Measurements from ENCODE around the gene HDAC6.
A peak's percentile ranks its signal among the peaks of the same experiment; 100 is the strongest.

Gene HDAC6

GRCh38 chrX:48831136-48831908 lies 29.5 kb downstream of the HDAC6 start:
- no peak overlapping the region for H2BK120ac ChIP-seq (ENCODE audit: insufficient read depth, low read length, poor library complexity)

GRCh38 chrX:48831909-48832291 lies 30.0 kb downstream of the HDAC6 start:
- Histone ChIP-seq H2BK12ac (ENCODE audit: low read length) (peak overlapping the region; percentile 41), H3K18ac (ENCODE audit: low read length) (peak overlapping the region; percentile 38), H3K4me1 (ENCODE audit: control insufficient read depth in 1 of 2, insufficient read depth in 2 of 2, low read length in 2 of 2) (peaks cover 10 to 15% of the 10 kb centered on the region in 2 experiments), H3K79me1 (ENCODE audit: low read length) (no peaks in the 10 kb centered on the region), H3K9me3 (ENCODE audit: insufficient read depth, low read depth, low read length) (peaks cover 2% of the 10 kb centered on the region), H3K27ac (ENCODE audit: low read depth, low read length) (no peak overlapping the region), H3K4me2 (ENCODE audit: low read length) (peak overlapping the region; percentile 61), H2BK5ac (ENCODE audit: low read depth, low read length, poor library complexity) (no peak overlapping the region), H3K9ac (ENCODE audit: low read length) (no peak overlapping the region), H3K27me3 (ENCODE audit: insufficient read depth, low read length) (peaks cover 14% of the 10 kb centered on the region), H3K23ac (ENCODE audit: low read length) (no peak overlapping the region), H2AK5ac (ENCODE audit: low read length) (peak overlapping the region; percentile 21), H2BK120ac (ENCODE audit: insufficient read depth, low read length, poor library complexity) (no peak overlapping the region), H3K14ac (ENCODE audit: low read length) (no peak overlapping the region), H3K36me3 (ENCODE audit: control insufficient read depth in 1 of 2, insufficient read depth in 2 of 2, low read length in 2 of 2) (peaks cover 3 to 8% of the 10 kb centered on the region in 2 experiments), H4K8ac (ENCODE audit: low read depth, low read length) (peak overlapping the region; percentile 55), H2AFZ (ENCODE audit: insufficient read depth, low read length, poor library complexity) (peak overlapping the region; percentile 9), H4K91ac (ENCODE audit: low read depth, low read length) (no peak overlapping the region), H3K79me2 (ENCODE audit: control insufficient read depth, insufficient read depth, low read length, poor library complexity) (no peaks in the 10 kb centered on the region), H3K4ac (ENCODE audit: low read depth, low read length) (no peak overlapping the region), H3K4me3 (ENCODE audit: low read depth, low read length) (peak overlapping the region; percentile 44), H4K12ac (ENCODE audit: low read depth, low read length) (peak overlapping the region; percentile 56)
- peak in 1 of 2 donors; percentile 30 for DNase-seq
- no CpG with 5 or more reads among the region's 57 CpGs for WGBS (ENCODE audit: extremely low coverage, insufficient coverage, insufficient read length)

More at GRCh38 chrX:48831136-48831908, 29.5 kb downstream of the HDAC6 start:
- H3K18ac ChIP-seq (ENCODE audit: low read length): peak overlapping the region; percentile 38
- no peak for DNase-seq
- peak overlapping the region; percentile 56 for H4K12ac ChIP-seq (ENCODE audit: low read depth, low read length)
- WGBS (ENCODE audit: extremely low coverage, insufficient coverage, insufficient read length): no CpG with 5 or more reads among the region's 58 CpGs
- H3K9me3 ChIP-seq (ENCODE audit: insufficient read depth, low read depth, low read length): peaks cover 2% of the 10 kb centered on the region
- no peaks in the 10 kb centered on the region for H3K79me2 ChIP-seq (ENCODE audit: control insufficient read depth, insufficient read depth, low read length, poor library complexity)
- H3K4me2 ChIP-seq (ENCODE audit: low read length): peak overlapping the region; percentile 61
- H3K23ac ChIP-seq (ENCODE audit: low read length): no peak overlapping the region
- no peak overlapping the region for H3K14ac ChIP-seq (ENCODE audit: low read length)
- no peak overlapping the region for H4K91ac ChIP-seq (ENCODE audit: low read depth, low read length)
- H3K36me3 ChIP-seq (ENCODE audit: control insufficient read depth in 1 of 2, insufficient read depth in 2 of 2, low read length in 2 of 2): peaks cover 6 to 11% of the 10 kb centered on the region in 2 experiments
- peak overlapping the region; percentile 55 for H4K8ac ChIP-seq (ENCODE audit: low read depth, low read length)
- peaks cover 10 to 15% of the 10 kb centered on the region in 2 experiments for H3K4me1 ChIP-seq (ENCODE audit: control insufficient read depth in 1 of 2, insufficient read depth in 2 of 2, low read length in 2 of 2)
- no peak overlapping the region for H3K27ac ChIP-seq (ENCODE audit: low read depth, low read length)
- peak overlapping the region; percentile 21 for H2AK5ac ChIP-seq (ENCODE audit: low read length)
- H3K79me1 ChIP-seq (ENCODE audit: low read length): no peaks in the 10 kb centered on the region
- H2AFZ ChIP-seq (ENCODE audit: insufficient read depth, low read length, poor library complexity): peak overlapping the region; percentile 9
- no peak overlapping the region for H3K9ac ChIP-seq (ENCODE audit: low read length)
- H3K4me3 ChIP-seq (ENCODE audit: low read depth, low read length): no peak overlapping the region
- no peak overlapping the region for H3K4ac ChIP-seq (ENCODE audit: low read depth, low read length)
- H2BK5ac ChIP-seq (ENCODE audit: low read depth, low read length, poor library complexity): no peak overlapping the region
- peak overlapping the region; percentile 41 for H2BK12ac ChIP-seq (ENCODE audit: low read length)
- peaks cover 14% of the 10 kb centered on the region for H3K27me3 ChIP-seq (ENCODE audit: insufficient read depth, low read length)

GRCh38 chrX:48833542-48834138 lies 31.8 kb downstream of the HDAC6 start:
- Histone ChIP-seq H3K23ac (ENCODE audit: low read length) (no peak overlapping the region), H3K9me3 (ENCODE audit: insufficient read depth, low read depth, low read length) (peaks cover 2% of the 10 kb centered on the region), H3K9ac (ENCODE audit: low read length) (no peak overlapping the region), H2BK12ac (ENCODE audit: low read length) (no peak overlapping the region), H3K36me3 (ENCODE audit: control insufficient read depth in 1 of 2, insufficient read depth in 2 of 2, low read length in 2 of 2) (peaks cover 3 to 7% of the 10 kb centered on the region in 2 experiments), H3K4me1 (ENCODE audit: control insufficient read depth in 1 of 2, insufficient read depth in 2 of 2, low read length in 2 of 2) (peaks cover 10 to 15% of the 10 kb centered on the region in 2 experiments), H3K4me2 (ENCODE audit: low read length) (peak overlapping the region; percentile 82), H4K12ac (ENCODE audit: low read depth, low read length) (no peak overlapping the region), H2AK5ac (ENCODE audit: low read length) (no peak overlapping the region), H3K4me3 (ENCODE audit: low read depth, low read length) (no peak overlapping the region), H3K27ac (ENCODE audit: low read depth, low read length) (no peak overlapping the region), H2BK5ac (ENCODE audit: low read depth, low read length, poor library complexity) (no peak overlapping the region), H3K27me3 (ENCODE audit: insufficient read depth, low read length) (peaks cover 14% of the 10 kb centered on the region), H3K79me1 (ENCODE audit: low read length) (no peaks in the 10 kb centered on the region), H4K8ac (ENCODE audit: low read depth, low read length) (no peak overlapping the region), H3K18ac (ENCODE audit: low read length) (no peak overlapping the region), H3K14ac (ENCODE audit: low read length) (no peak overlapping the region), H2BK120ac (ENCODE audit: insufficient read depth, low read length, poor library complexity) (no peak overlapping the region), H2AFZ (ENCODE audit: insufficient read depth, low read length, poor library complexity) (no peak overlapping the region), H4K91ac (ENCODE audit: low read depth, low read length) (no peak overlapping the region), H3K4ac (ENCODE audit: low read depth, low read length) (no peak overlapping the region), H3K79me2 (ENCODE audit: control insufficient read depth, insufficient read depth, low read length, poor library complexity) (no peaks in the 10 kb centered on the region)
- no CpG with 5 or more reads among the region's 9 CpGs for WGBS (ENCODE audit: extremely low coverage, insufficient coverage, insufficient read length)
- DNase-seq: no peak

GRCh38 chrX:48834383-48834709 lies 32.5 kb downstream of the HDAC6 start:
- no peak overlapping the region for H3K14ac ChIP-seq (ENCODE audit: low read length)
- no peak overlapping the region for H2BK120ac ChIP-seq (ENCODE audit: insufficient read depth, low read length, poor library complexity)

More at GRCh38 chrX:48834383-48834709, 32.5 kb downstream of the HDAC6 start:
- no peak overlapping the region for H3K23ac ChIP-seq (ENCODE audit: low read length)
- no peak overlapping the region for H4K91ac ChIP-seq (ENCODE audit: low read depth, low read length)
- peaks cover 14% of the 10 kb centered on the region for H3K27me3 ChIP-seq (ENCODE audit: insufficient read depth, low read length)
- DNase-seq: no peak
- H3K79me1 ChIP-seq (ENCODE audit: low read length): no peaks in the 10 kb centered on the region
- H2BK12ac ChIP-seq (ENCODE audit: low read length): no peak overlapping the region
- H3K18ac ChIP-seq (ENCODE audit: low read length): no peak overlapping the region
- no peak overlapping the region for H3K9ac ChIP-seq (ENCODE audit: low read length)
- H3K4me1 ChIP-seq (ENCODE audit: control insufficient read depth in 1 of 2, insufficient read depth in 2 of 2, low read length in 2 of 2): peaks cover 10 to 15% of the 10 kb centered on the region in 2 experiments
- H3K4me3 ChIP-seq (ENCODE audit: low read depth, low read length): peak overlapping the region; percentile 80
- no peak overlapping the region for H2AFZ ChIP-seq (ENCODE audit: insufficient read depth, low read length, poor library complexity)
- no peak overlapping the region for H2AK5ac ChIP-seq (ENCODE audit: low read length)
- no peak overlapping the region for H2BK5ac ChIP-seq (ENCODE audit: low read depth, low read length, poor library complexity)
- peaks cover 3 to 7% of the 10 kb centered on the region in 2 experiments for H3K36me3 ChIP-seq (ENCODE audit: control insufficient read depth in 1 of 2, insufficient read depth in 2 of 2, low read length in 2 of 2)
- no peak overlapping the region for H3K4ac ChIP-seq (ENCODE audit: low read depth, low read length)
- H3K9me3 ChIP-seq (ENCODE audit: insufficient read depth, low read depth, low read length): peaks cover 2% of the 10 kb centered on the region
- WGBS (ENCODE audit: extremely low coverage, insufficient coverage, insufficient read length): no CpG with 5 or more reads among the region's 7 CpGs
- peak overlapping the region; percentile 82 for H3K4me2 ChIP-seq (ENCODE audit: low read length)
- no peak overlapping the region for H4K12ac ChIP-seq (ENCODE audit: low read depth, low read length)
- H4K8ac ChIP-seq (ENCODE audit: low read depth, low read length): no peak overlapping the region
- no peak overlapping the region for H3K27ac ChIP-seq (ENCODE audit: low read depth, low read length)
- H3K79me2 ChIP-seq (ENCODE audit: control insufficient read depth, insufficient read depth, low read length, poor library complexity): no peaks in the 10 kb centered on the region
